SK-N-SH treated with all-trans-retinoic acid at 6 μM for 48 hours (cell line): ENCODE data around the gene SNTN.

Experiments used
- ARNTL ChIP-seq: fragments of 450-650 bp; formaldehyde crosslinking; IDR thresholded peaks from 2 replicates; pipeline ENCODE4 v1.5.0; 2020; ENCODE audit warnings: low read depth, mild to moderate bottlenecking, moderate library complexity, borderline replicate concordance
- BACH2 ChIP-seq: fragments of 250-450 bp; sonication (Bioruptor Pico); IDR thresholded peaks from 2 replicates; pipeline ENCODE4 v1.9.0; 2021; ENCODE audit warnings: mild to moderate bottlenecking, borderline replicate concordance
- CSDC2 ChIP-seq: fragments of 250-450 bp; sonication (Bioruptor Pico); IDR thresholded peaks from 2 replicates; pipeline ENCODE4 v1.5.0; 2020; ENCODE audit warnings: mild to moderate bottlenecking, moderate library complexity
- CSRNP3 ChIP-seq: fragments of 250-450 bp; sonication (Bioruptor Pico); IDR thresholded peaks from 2 replicates; pipeline ENCODE4 v1.5.1; 2021; ENCODE audit warnings: mild to moderate bottlenecking, moderate library complexity
- GLIS3 ChIP-seq: fragments of 250-450 bp; sonication (Bioruptor Pico); IDR thresholded peaks from 2 replicates; pipeline ENCODE4 v1.5.0; 2020; ENCODE audit warnings: mild to moderate bottlenecking, moderate library complexity
- ISL1 ChIP-seq: fragments of 250-450 bp; sonication (Bioruptor Pico); IDR thresholded peaks from 2 replicates; pipeline ENCODE4 v2.1.2; 2022; ENCODE audit warnings: mild to moderate bottlenecking, moderate library complexity
- PATZ1 ChIP-seq: fragments of 250-450 bp; sonication (Bioruptor Pico); IDR thresholded peaks from 2 replicates; pipeline ENCODE4 v1.8.0; 2020; ENCODE audit warnings: mild to moderate bottlenecking, moderate library complexity, borderline replicate concordance
- PPARA ChIP-seq: fragments of 250-450 bp; sonication (Bioruptor Pico); IDR thresholded peaks from 2 replicates; pipeline ENCODE4 v1.5.0; 2020; ENCODE audit warnings: mild to moderate bottlenecking, borderline replicate concordance
- TCF4 ChIP-seq: fragments of 250-450 bp; sonication (Bioruptor Pico); IDR thresholded peaks from 2 replicates; pipeline ENCODE4 v1.8.0; 2021; ENCODE audit warnings: mild to moderate bottlenecking, moderate library complexity, borderline replicate concordance
- TSHZ2 ChIP-seq: fragments of 250-450 bp; sonication (Bioruptor Pico); IDR thresholded peaks from 2 replicates; pipeline ENCODE4 v1.5.0; 2020; ENCODE audit warnings: mild to moderate bottlenecking, moderate library complexity
- ZFP30 ChIP-seq: fragments of 450-650 bp; formaldehyde crosslinking; IDR thresholded peaks from 2 replicates; pipeline ENCODE4 v1.5.0; 2022; ENCODE audit warnings: mild to moderate bottlenecking, moderate library complexity
- ZNF565 ChIP-seq: fragments of 450-650 bp; formaldehyde crosslinking; conservative IDR thresholded peaks from 2 replicates; pipeline ENCODE4 v1.5.0; 2020; ENCODE audit warnings: low read depth, mild to moderate bottlenecking, moderate library complexity
- ZNF70 ChIP-seq: fragments of 450-650 bp; formaldehyde crosslinking; IDR thresholded peaks from 2 replicates; pipeline ENCODE4 v1.5.0; 2020; ENCODE audit warnings: mild to moderate bottlenecking, moderate library complexity
- ZNF8 ChIP-seq: fragments of 450-650 bp; formaldehyde crosslinking; IDR thresholded peaks from 2 replicates; pipeline ENCODE4 v1.5.0; 2020; ENCODE audit warnings: mild to moderate bottlenecking, moderate library complexity

GRCh38 chr3:63631670-63632069, 20.8 kb upstream of the SNTN start:
- no peak for TF ChIP-seq TCF4 (CRISPR knock-in tag)
- no peak for TF ChIP-seq TSHZ2 (CRISPR knock-in tag)
- TF ChIP-seq PATZ1 (CRISPR knock-in tag): no peak
- no peak for TF ChIP-seq ZNF565 (CRISPR knock-in tag)
- TF ChIP-seq GLIS3: no peak
- no peak for TF ChIP-seq ZNF70
- TF ChIP-seq ISL1 (CRISPR knock-in tag): no peak
- no peak for TF ChIP-seq ARNTL (CRISPR knock-in tag)
- no peak for TF ChIP-seq ZFP30
- no peak for TF ChIP-seq PPARA (CRISPR knock-in tag)
- no peak for TF ChIP-seq ZNF8 (CRISPR knock-in tag)
- no peak for TF ChIP-seq BACH2 (CRISPR knock-in tag)
- TF ChIP-seq CSRNP3 (CRISPR knock-in tag): no peak
- TF ChIP-seq CSDC2: no peak
